OCI-LY1 (cell line): ENCODE measurements around the gene NPW.

Experiments used
- CTCF ChIP-seq: fragments of 200-600 bp; sonication (generic), shearing (Covaris generic); IDR thresholded peaks from 2 replicates; pipeline ENCODE4 v1.5.1; 2017; ENCODE audit warnings: mild to moderate bottlenecking, antibody characterized with exemption, low read length, moderate library complexity, mixed read lengths
- EZH2 ChIP-seq: fragments of 200-600 bp; sonication (generic), shearing (Covaris generic); IDR thresholded peaks from 2 replicates; pipeline ENCODE4 v1.8.0; 2017; ENCODE audit warnings: borderline replicate concordance, mixed run types, mild to moderate bottlenecking, antibody characterized with exemption, low read length, moderate library complexity, mixed read lengths

- no peak for TF ChIP-seq CTCF
- no peak for TF ChIP-seq EZH2
Observed at GRCh38 chr16:1976951-1977874, 42.4 kb upstream of the NPW start.
